GM23248 (cell line): ENCODE results near the gene GPR65. TPM values are rescaled to one million over a fixed set of nuclear protein-coding genes. Genes with fewer than 3 reads are reported as not detected.

Experiments
- DNase-seq: peaks from one replicate; pipeline ENCODE4 v3.0.0-alpha.2; 2015
- H2AFZ ChIP-seq: fragments of 200-600 bp; sonication (generic); 2 replicates; pipeline ENCODE4 v1.6.1; 2016; ENCODE audit warnings: antibody characterized with exemption
- H3F3A ChIP-seq: fragments of 200-600 bp; sonication (generic); 2 replicates; pipeline ENCODE4 v1.6.1; 2016; ENCODE audit warnings: mild to moderate bottlenecking, antibody characterized with exemption, mixed run types; ENCODE audit not compliant: insufficient read depth
- H3K27ac ChIP-seq: fragments of 200-600 bp; sonication (generic); 2 replicates; pipeline ENCODE4 v1.5.1; 2016; ENCODE audit warnings: mild to moderate bottlenecking
- H3K27me3 ChIP-seq: fragments of 200-600 bp; sonication (generic); replicated peaks from 2 replicates; pipeline ENCODE4 v1.6.1; 2016; ENCODE audit warnings: mild to moderate bottlenecking; ENCODE audit not compliant: insufficient read depth
- H3K36me3 ChIP-seq: fragments of 200-600 bp; sonication (generic); 2 replicates; pipeline ENCODE4 v1.6.1; 2016; ENCODE audit warnings: low read depth, mild to moderate bottlenecking
- H3K4me1 ChIP-seq: fragments of 200-600 bp; sonication (generic); 2 replicates; pipeline ENCODE4 v1.6.1; 2016; ENCODE audit warnings: mild to moderate bottlenecking; ENCODE audit not compliant: insufficient read depth
- H3K4me2 ChIP-seq: fragments of 200-600 bp; sonication (generic); one replicate; pipeline ENCODE4 v1.6.1; 2016; ENCODE audit warnings: mild to moderate bottlenecking; ENCODE audit not compliant: unreplicated experiment
- H3K4me3 ChIP-seq: fragments of 200-600 bp; sonication (generic); 2 replicates; pipeline ENCODE4 v1.5.1; 2016; ENCODE audit warnings: mild to moderate bottlenecking
- H3K79me2 ChIP-seq: fragments of 200-600 bp; sonication (generic); 2 replicates; pipeline ENCODE4 v1.6.1; 2016; ENCODE audit warnings: mild to moderate bottlenecking; ENCODE audit not compliant: insufficient read depth
- H3K9ac ChIP-seq: fragments of 200-600 bp; sonication (generic); 2 replicates; pipeline ENCODE4 v1.6.1; 2016; ENCODE audit warnings: mild to moderate bottlenecking
- H3K9me2 ChIP-seq: fragments of 200-600 bp; sonication (generic); 2 replicates; pipeline ENCODE4 v1.6.1; 2016; ENCODE audit warnings: mixed run types, mild to moderate bottlenecking, moderate library complexity; ENCODE audit not compliant: insufficient read depth
- H3K9me3 ChIP-seq: fragments of 200-600 bp; sonication (generic); one replicate; pipeline ENCODE4 v1.6.1; 2017; ENCODE audit warnings: low read depth
- H4K20me1 ChIP-seq: fragments of 200-600 bp; sonication (generic); 2 replicates; pipeline ENCODE4 v1.6.0; 2016; ENCODE audit not compliant: insufficient read depth
- EZH2 ChIP-seq: fragments of 200-600 bp; sonication (generic); IDR thresholded peaks from 2 replicates; pipeline ENCODE4 v1.6.1; 2018; ENCODE audit warnings: antibody characterized with exemption, mild to moderate bottlenecking; ENCODE audit not compliant: insufficient read depth, poor library complexity, severe bottlenecking
- EZH2phosphoT487 ChIP-seq: fragments of 200-600 bp; sonication (generic); IDR thresholded peaks from 2 replicates; pipeline ENCODE4 v1.6.1; 2018; ENCODE audit warnings: antibody characterized with exemption, moderate library complexity, mild to moderate bottlenecking, low read depth; ENCODE audit not compliant: insufficient read depth
- WGBS, 2 experiments: methylation state at CpG; one replicate each; pipeline ENCODE4 v1.1.6; 2015 to 2017; ENCODE audit warnings: low lambda C conversion rate in 2 of 2, low coverage in 1 of 2; ENCODE audit errors: missing lambda C conversion rate in 2 of 2; 5-methylcytosine and 5-hydroxymethylcytosine counted together
- in situ Hi-C: fragments of 300-500 bp; cut with MboI; formaldehyde crosslinking; loops from 2 replicates; pipeline ENCODE4 v1.15.0; 2020
- polyA plus RNA-seq: library from polyadenylated mRNA; unstranded; fragments of >200 nt; fragmentation: Nextera tagmentation; extraction: Ambion mirVana; gene quantifications from 2 replicates; pipeline ENCODE4 v1.2.1, GENCODE V29; 2016
- total RNA-seq: library from RNA; depleted of rRNA; stranded (reverse); fragments of >200 nt; shearing (Covaris generic); gene quantifications from 2 replicates; pipeline ENCODE4 v1.2.3, GENCODE V29; 2014

The GPR65 gene
- total and polyA plus RNA-seq, 2 experiments from 2014 or later = 0.06 to 0.22 TPM

- Histone ChIP-seq H3K79me2 (no peaks in the 10 kb centered on the region), H3K27ac (no peak overlapping the region), H2AFZ (no peak overlapping the region), H3K4me3 (no peak overlapping the region), H3K9ac (no peak overlapping the region), H3F3A (peaks cover 4% of the 10 kb centered on the region; the same call in 1 of the 2 replicates), H4K20me1 (no peaks in the 10 kb centered on the region), H3K36me3 (no peaks in the 10 kb centered on the region), H3K9me2 (no peaks in the 10 kb centered on the region), H3K4me1 (peaks cover 4% of the 10 kb centered on the region; the same call in 1 of the 2 replicates), H3K9me3 (no peaks in the 10 kb centered on the region), H3K27me3 (no peaks in the 10 kb centered on the region), H3K4me2 (no peak overlapping the region)
- DNase-seq = no peak
- TF ChIP-seq EZH2 (no peak), EZH2phosphoT487 (no peak)
- in situ Hi-C loops = no loop called here
These were observed 6.5 kb upstream of the GPR65 start for GRCh38 chr14:87998482-87998881.

DNA sequence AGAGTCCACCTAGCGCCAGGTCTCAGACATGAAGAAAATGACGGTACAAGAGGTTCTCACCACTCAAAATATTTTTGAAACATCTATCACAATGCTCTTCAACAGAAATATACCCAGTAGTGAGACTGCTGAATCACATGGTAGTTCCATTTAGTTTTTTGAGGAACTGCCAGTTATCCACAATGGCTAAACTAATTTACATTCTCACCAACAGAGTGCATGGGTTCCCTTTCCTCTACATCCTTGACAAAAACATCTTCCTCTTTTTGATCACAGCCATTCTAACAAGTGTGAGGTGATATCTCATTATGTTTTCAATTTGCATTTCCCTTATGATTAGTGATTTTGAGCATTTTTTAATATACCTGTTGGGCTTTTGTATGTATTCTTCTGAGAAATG lies 5.7 kb upstream of the GPR65 start:
- H3K27me3 ChIP-seq = no peaks in the 10 kb centered on the region
- no peaks in the 10 kb centered on the region for H3K36me3 ChIP-seq
- no peak overlapping the region for H3K9ac ChIP-seq
- no peaks in the 10 kb centered on the region for H3F3A ChIP-seq
- no peak for TF ChIP-seq EZH2
- TF ChIP-seq EZH2phosphoT487 = no peak
- in situ Hi-C loops = no loop called here
- H4K20me1 ChIP-seq = no peaks in the 10 kb centered on the region
- no peak overlapping the region for H3K4me2 ChIP-seq
- H3K4me1 ChIP-seq = no peaks in the 10 kb centered on the region
- no peaks in the 10 kb centered on the region for H3K79me2 ChIP-seq
- no peak overlapping the region for H2AFZ ChIP-seq
- H3K27ac ChIP-seq = no peak overlapping the region
- no peak overlapping the region for H3K4me3 ChIP-seq
- no peaks in the 10 kb centered on the region for H3K9me3 ChIP-seq
- 81 to 92% methylated on average over 2 of the region's 2 CpGs for WGBS, 2 experiments
- no peaks in the 10 kb centered on the region for H3K9me2 ChIP-seq
- no peak for DNase-seq

GRCh38 chr14:88002421-88003075 lies 2.4 kb upstream of the GPR65 start:
- no peaks in the 10 kb centered on the region for H3K27me3 ChIP-seq
- no peak overlapping the region for H2AFZ ChIP-seq
- in situ Hi-C loops = loop anchor here (25.0 kb wide), 1 partner anchor 560 kb away; the partner anchor contains the start of genes PTPN21 and ZC3H14
- WGBS, 2 experiments = 81 to 87% methylated on average over 4 of the region's 4 CpGs
- H3K4me1 ChIP-seq = no peaks in the 10 kb centered on the region
- no peaks in the 10 kb centered on the region for H3K79me2 ChIP-seq
- H3K36me3 ChIP-seq = no peaks in the 10 kb centered on the region
- TF ChIP-seq EZH2phosphoT487 (no peak), EZH2 (no peak)
- no peaks in the 10 kb centered on the region for H3K9me2 ChIP-seq
- no peaks in the 10 kb centered on the region for H3K9me3 ChIP-seq
- H4K20me1 ChIP-seq = no peaks in the 10 kb centered on the region
- H3K9ac ChIP-seq = no peak overlapping the region
- DNase-seq = no peak
- H3K4me2 ChIP-seq = no peak overlapping the region
- H3K27ac ChIP-seq = no peak overlapping the region
- H3K4me3 ChIP-seq = no peak overlapping the region
- no peaks in the 10 kb centered on the region for H3F3A ChIP-seq

GRCh38 chr14:88003425-88003824 lies 1.5 kb upstream of the GPR65 start:
- Histone ChIP-seq H3K9ac (no peak overlapping the region), H3K79me2 (no peaks in the 10 kb centered on the region), H4K20me1 (no peaks in the 10 kb centered on the region), H3K9me3 (no peaks in the 10 kb centered on the region), H3K27me3 (no peaks in the 10 kb centered on the region), H2AFZ (no peak overlapping the region), H3K4me3 (no peak overlapping the region), H3F3A (no peaks in the 10 kb centered on the region), H3K4me1 (no peaks in the 10 kb centered on the region), H3K4me2 (no peak overlapping the region), H3K9me2 (no peaks in the 10 kb centered on the region), H3K36me3 (no peaks in the 10 kb centered on the region), H3K27ac (no peak overlapping the region)
- no peak for TF ChIP-seq EZH2
- DNase-seq = no peak
- in situ Hi-C loops = loop anchor here (25.0 kb wide), 1 partner anchor 559 kb away; the partner anchor contains the start of genes PTPN21 and ZC3H14
- WGBS, 2 experiments = 77 to 82% methylated on average over 4 of the region's 4 CpGs
